Erythroblast (primary cell): ENCODE measurements around the gene NXPH2.

Experiments
- DNase-seq, 2 experiments: peaks; one replicate each; lab custom pipeline; 2025; lab: John Stamatoyannopoulos, UW
- GATA1 ChIP-seq: IDR thresholded peaks from 2 replicates; pipeline ENCODE4 v1.6.1; 2011; ENCODE audit warnings: low read depth, mild to moderate bottlenecking, control low read depth, low read length, moderate library complexity
- POLR2A ChIP-seq: IDR thresholded peaks from 2 replicates; pipeline ENCODE4 v1.6.1; 2011; ENCODE audit warnings: mild to moderate bottlenecking, low read length

The NXPH2 gene

DNA sequence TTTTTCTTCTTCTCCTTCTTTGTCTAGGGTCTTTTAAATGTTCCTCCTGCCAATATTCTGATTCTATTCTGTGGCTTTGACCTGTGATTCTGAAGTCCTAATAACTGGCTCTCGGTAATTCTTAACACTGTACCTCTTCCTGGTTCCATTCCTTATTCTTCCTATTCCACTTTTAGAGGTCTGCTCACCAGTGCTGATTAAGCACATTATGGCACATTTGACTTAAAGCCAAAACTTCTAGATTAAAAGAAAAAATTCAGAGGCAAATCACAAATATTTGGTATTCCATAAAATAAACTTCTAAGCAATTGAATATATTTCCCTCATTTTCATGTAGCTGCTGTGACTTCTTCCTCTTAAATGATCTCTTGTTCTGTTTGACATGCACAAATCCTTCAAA lies 47.5 kb downstream of the NXPH2 start:
- DNase-seq, result no peak
- TF ChIP-seq GATA1 (no peak), POLR2A (no peak)

GRCh38 chr2:138730497-138731030 lies 49.6 kb downstream of the NXPH2 start:
- no peak for TF ChIP-seq GATA1
- no peak for TF ChIP-seq POLR2A
- DNase-seq, result no peak

- no peak for TF ChIP-seq GATA1
- TF ChIP-seq POLR2A, result no peak
- no peak for DNase-seq
Observed at GRCh38 chr2:138727956-138728355, 52.2 kb downstream of the NXPH2 start.

GRCh38 chr2:138726681-138727080 lies 53.5 kb downstream of the NXPH2 start:
- DNase-seq, result no peak
- TF ChIP-seq POLR2A (no peak), GATA1 (no peak)

- TF ChIP-seq GATA1 (no peak), POLR2A (no peak)
- DNase-seq, result no peak
Observed at GRCh38 chr2:138724729-138725459, 55.3 kb downstream of the NXPH2 start.

- no peak for TF ChIP-seq GATA1
- no peak for DNase-seq
Observed at GRCh38 chr2:138724327-138724726, 55.9 kb downstream of the NXPH2 start.

DNA sequence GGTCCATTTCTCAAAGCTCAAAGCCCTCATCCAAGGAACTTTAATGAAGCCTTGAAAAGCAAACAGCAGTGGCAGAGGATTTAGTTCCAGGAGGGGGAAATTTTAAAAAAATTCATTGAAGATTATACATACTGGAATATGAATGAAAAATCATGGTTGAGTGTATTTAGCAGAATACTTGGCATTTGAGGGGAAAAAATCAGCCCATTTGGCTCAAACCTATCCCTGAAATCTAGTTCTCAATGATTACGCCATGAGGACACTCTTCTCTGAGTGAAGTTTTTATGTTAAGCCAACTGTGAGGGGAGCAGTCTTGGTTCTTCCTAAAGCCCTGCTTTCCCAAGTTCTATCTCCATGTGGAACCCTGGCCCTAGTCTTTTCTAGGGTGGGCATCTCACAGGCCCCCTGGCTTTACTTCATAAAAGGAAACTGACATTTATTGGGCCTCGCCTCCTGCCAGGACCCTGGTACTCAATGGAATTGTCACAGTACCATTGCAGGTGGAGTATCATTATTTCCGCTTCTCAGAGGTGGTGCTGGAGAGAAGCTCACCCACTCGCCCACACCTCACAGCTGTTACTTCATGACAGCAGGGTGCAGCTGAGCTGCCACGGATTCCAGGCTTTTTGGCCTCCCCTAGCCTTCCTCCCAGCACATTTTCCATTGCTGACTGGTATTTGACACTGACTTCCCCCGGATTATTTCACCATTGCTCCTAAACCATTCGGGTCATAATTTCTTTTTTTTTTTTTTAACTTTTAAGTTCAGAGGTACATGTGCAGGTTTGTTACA lies 56.8 kb downstream of the NXPH2 start:
- TF ChIP-seq GATA1, result no peak
- TF ChIP-seq POLR2A, result no peak
- no peak for DNase-seq

- TF ChIP-seq GATA1 (no peak), POLR2A (no peak)
- no peak for DNase-seq
Observed at GRCh38 chr2:138722316-138722715, 57.9 kb downstream of the NXPH2 start.

DNA sequence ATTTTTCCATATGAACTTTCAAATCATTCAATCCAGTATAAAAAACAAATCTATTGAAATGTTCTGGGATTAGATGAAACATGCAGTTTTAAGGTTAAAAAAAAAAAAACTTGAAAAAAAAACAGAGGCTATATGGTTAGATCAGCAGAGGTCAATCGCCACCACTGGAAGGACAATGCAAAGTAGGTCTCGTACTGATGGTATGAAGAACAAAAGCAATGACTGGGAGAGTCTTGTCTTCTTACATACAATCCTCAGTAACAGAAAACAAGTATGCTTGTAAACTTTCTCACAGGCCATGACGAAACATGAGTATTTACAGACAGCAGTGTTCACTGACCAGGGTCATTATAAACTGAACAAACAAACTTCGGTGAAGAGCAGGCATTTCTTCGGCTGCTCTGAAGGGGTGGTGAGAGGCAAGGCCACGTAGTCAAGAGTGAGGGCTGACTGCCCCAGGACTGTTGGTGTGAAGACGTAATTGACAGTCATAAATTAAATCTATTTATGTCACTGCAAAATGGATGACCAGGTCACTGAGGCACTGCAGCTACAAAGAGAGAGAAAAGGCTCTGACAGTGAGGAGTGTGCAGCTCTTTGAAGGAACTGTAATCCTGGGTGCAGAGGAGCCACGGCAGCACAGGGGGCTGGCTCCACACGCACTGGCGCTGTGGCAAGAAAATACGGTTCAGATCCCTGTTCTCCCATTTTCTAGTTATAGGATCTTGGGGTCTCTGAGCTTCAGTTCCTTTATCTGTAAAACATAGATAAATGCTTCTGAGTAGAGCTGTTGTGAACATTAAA lies 60.0 kb downstream of the NXPH2 start:
- TF ChIP-seq GATA1 (no peak), POLR2A (no peak)
- DNase-seq, result no peak

- no peak for DNase-seq
- TF ChIP-seq POLR2A (no peak), GATA1 (no peak)
Observed at GRCh38 chr2:138718405-138718804, 61.8 kb downstream of the NXPH2 start.

DNA sequence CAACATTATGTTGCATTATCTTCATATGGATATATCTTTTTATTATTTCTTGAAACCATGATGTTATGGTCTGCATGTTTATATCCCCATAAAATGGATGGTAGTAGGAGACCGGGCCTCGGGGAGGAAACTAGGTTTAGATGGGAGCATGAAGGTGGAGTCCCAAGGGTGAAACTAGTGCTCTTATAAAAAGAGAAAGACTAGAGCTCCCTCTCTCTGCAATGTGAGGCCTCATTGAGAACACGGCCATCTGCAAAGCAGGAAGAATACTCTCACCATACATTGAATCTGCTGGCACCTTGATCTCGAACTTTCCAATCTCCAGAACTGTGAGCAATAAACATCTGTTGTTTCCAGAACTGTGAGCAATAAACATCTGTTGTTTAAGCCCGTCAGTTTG lies 64.0 kb downstream of the NXPH2 start:
- DNase-seq, result peak in 1 of 2 experiments; percentile 3
- TF ChIP-seq GATA1 (no peak), POLR2A (no peak)

DNA sequence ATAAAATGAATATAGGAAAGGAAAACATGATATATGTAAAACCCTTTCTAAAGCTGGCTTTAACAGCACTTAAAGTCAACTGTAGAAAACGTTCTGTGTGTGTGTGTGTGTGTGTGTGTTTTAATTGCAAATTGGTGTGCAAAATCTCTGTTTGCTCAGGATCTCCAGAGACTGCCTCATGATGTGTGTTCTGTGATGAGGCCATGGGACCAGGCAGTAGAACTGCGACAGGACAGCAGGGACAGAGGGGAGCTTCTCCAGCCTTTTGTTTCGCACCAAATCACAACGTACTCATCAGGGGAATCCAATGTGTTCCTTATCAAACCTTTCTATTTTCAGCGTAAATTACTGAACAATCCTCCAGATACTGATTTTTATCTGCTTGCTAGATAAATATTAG lies 66.7 kb downstream of the NXPH2 start:
- no peak for DNase-seq
- TF ChIP-seq POLR2A (no peak), GATA1 (no peak)

GRCh38 chr2:138713069-138713496 lies 67.1 kb downstream of the NXPH2 start:
- TF ChIP-seq GATA1 (no peak), POLR2A (no peak)
- no peak for DNase-seq
